Lower leg skin (tissue), 3 donors: Measurements from ENCODE around the gene ENTREP3.

Experiments used
- CTCF ChIP-seq, 3 donors: fragments of 450-650 bp; IDR thresholded peaks; one replicate each; pipeline ENCODE4 v1.5.1; 2016; ENCODE audit warnings: antibody characterized with exemption in 3 of 3, mild to moderate bottlenecking in 3 of 3, moderate library complexity in 2 of 3
- POLR2A ChIP-seq, 2 donors: fragments of 450-650 bp; IDR thresholded peaks; one replicate each; pipeline ENCODE4 v1.6.1; 2016 to 2017; ENCODE audit warnings: antibody characterized with exemption in 2 of 2, mild to moderate bottlenecking in 1 of 2, moderate library complexity in 1 of 2

- no peak for TF ChIP-seq CTCF (IDR thresholded peaks at IDR 0.05)
- TF ChIP-seq POLR2A (IDR thresholded peaks at IDR 0.05), result no peak
Observed at GRCh38 chr1:155261493-155261851, 6.2 kb upstream of the ENTREP3 start.
